Fibroblast of lung (primary cell): ENCODE results near the gene KCNIP4.

ENCODE experiments used
- EZH2 ChIP-seq: IDR thresholded peaks from 2 replicates; pipeline ENCODE4 v1.5.1; 2012; ENCODE audit warnings: low read length, control low read depth, mild to moderate bottlenecking; ENCODE audit errors: missing control alignments
- TF ChIP-seq, protein P1 (sequence below), 2 donors: IDR thresholded peaks in 1 of 2; conservative IDR thresholded peaks in 1 of 2; 1 replicate in 1 of 2; 2 replicates in 1 of 2; pipeline ENCODE4 v1.5.1; 2011 to 2012; ENCODE audit warnings: low read length in 2 of 2, control low read depth in 1 of 2, inconsistent platforms in 1 of 2, low read depth in 1 of 2, mild to moderate bottlenecking in 1 of 2

DNA sequence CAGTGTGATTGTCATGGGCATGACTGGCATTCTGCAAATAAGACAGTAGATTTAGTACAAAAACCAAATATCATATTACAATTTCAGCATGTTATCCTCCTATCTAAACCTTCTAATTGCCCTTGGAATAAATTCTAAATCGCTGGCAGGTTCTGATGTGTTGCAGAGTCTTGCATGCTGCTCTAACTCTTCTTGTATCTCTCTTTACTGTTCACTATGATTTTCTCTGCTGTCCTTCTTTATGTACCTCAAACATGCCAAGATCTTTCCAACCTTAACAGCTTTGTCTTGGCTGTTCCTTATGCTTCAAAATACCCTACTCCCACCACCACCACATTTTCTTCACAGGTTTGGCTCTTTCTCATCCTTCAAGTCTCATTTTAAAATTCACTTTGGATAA, 43.0 kb upstream of the KCNIP4 start:
- TF ChIP-seq, protein P1, sequence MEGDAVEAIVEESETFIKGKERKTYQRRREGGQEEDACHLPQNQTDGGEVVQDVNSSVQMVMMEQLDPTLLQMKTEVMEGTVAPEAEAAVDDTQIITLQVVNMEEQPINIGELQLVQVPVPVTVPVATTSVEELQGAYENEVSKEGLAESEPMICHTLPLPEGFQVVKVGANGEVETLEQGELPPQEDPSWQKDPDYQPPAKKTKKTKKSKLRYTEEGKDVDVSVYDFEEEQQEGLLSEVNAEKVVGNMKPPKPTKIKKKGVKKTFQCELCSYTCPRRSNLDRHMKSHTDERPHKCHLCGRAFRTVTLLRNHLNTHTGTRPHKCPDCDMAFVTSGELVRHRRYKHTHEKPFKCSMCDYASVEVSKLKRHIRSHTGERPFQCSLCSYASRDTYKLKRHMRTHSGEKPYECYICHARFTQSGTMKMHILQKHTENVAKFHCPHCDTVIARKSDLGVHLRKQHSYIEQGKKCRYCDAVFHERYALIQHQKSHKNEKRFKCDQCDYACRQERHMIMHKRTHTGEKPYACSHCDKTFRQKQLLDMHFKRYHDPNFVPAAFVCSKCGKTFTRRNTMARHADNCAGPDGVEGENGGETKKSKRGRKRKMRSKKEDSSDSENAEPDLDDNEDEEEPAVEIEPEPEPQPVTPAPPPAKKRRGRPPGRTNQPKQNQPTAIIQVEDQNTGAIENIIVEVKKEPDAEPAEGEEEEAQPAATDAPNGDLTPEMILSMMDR (conservative IDR thresholded peaks at IDR 0.05 in 1 of 2, IDR thresholded peaks at IDR 0.05 in 1 of 2; ENCODE audit: low read depth in 1 of 2, low read length in 2 of 2): no peak
- TF ChIP-seq EZH2: no peak
